SU-DHL-6 (cell line): Measurements from ENCODE around the gene INPPL1.

ENCODE experiments used
- EZH2phosphoT487 ChIP-seq: fragments of 200-600 bp; sonication (generic), shearing (Covaris generic); conservative IDR thresholded peaks from 2 replicates; pipeline ENCODE4 v1.6.1; 2018; ENCODE audit warnings: mild to moderate bottlenecking, antibody characterized with exemption, low read length, moderate library complexity, mixed read lengths
- TF ChIP-seq, protein P1 (sequence below): fragments of 200-600 bp; sonication (generic); IDR thresholded peaks from one replicate; pipeline ENCODE4 v1.5.1; 2017; ENCODE audit warnings: antibody characterized with exemption, mild to moderate bottlenecking, low read length, moderate library complexity; ENCODE audit not compliant: insufficient read depth, poor library complexity, severe bottlenecking

DNA sequence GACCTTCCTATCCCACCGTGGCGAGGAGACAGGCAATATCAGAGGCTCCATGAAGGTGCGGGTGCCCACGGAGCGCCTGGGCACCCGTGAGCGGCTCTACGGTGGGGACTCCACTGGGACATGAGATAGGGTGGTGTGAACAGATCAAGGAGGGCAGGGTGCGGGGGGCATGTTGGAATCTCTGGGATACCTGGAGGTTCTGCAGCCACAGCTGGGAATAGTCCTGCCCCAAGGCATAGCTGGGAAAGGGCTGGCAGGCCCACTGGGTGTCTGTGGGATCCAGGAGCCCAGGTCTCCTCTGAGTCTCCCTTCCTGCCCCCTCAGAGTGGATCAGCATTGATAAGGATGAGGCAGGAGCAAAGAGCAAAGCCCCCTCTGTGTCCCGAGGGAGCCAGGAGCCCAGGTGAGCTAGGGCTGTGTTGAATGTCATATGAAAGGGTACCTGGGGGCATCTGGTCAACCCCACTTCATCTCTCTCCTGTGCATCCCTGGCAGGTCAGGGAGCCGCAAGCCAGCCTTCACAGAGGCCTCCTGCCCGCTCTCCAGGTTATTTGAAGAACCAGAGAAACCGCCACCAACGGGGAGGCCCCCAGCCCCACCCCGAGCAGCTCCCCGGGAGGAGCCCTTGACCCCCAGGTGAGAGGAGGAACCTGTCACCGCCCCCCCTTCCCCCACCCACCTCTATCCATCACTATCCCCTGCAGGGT, 10.9 kb downstream of the INPPL1 start:
- TF ChIP-seq, protein P1, sequence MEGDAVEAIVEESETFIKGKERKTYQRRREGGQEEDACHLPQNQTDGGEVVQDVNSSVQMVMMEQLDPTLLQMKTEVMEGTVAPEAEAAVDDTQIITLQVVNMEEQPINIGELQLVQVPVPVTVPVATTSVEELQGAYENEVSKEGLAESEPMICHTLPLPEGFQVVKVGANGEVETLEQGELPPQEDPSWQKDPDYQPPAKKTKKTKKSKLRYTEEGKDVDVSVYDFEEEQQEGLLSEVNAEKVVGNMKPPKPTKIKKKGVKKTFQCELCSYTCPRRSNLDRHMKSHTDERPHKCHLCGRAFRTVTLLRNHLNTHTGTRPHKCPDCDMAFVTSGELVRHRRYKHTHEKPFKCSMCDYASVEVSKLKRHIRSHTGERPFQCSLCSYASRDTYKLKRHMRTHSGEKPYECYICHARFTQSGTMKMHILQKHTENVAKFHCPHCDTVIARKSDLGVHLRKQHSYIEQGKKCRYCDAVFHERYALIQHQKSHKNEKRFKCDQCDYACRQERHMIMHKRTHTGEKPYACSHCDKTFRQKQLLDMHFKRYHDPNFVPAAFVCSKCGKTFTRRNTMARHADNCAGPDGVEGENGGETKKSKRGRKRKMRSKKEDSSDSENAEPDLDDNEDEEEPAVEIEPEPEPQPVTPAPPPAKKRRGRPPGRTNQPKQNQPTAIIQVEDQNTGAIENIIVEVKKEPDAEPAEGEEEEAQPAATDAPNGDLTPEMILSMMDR: no peak
- no peak for TF ChIP-seq EZH2phosphoT487
